HG03558 (cell line): ENCODE results near the gene P2RX6.
"Not testable (repeated sequence)": the region's sequence is repeated elsewhere in the genome, so short reads cannot be mapped to it uniquely, and the experiment has no call there.

ENCODE experiments used
- ATAC-seq: cut with Tn5 transposase; IDR thresholded peaks from one replicate; pipeline ENCODE4 v1.9.1; 2021; ENCODE audit warnings: moderate number of reproducible peaks; ENCODE audit not compliant: unreplicated experiment; ENCODE audit errors: extremely low read depth

P2RX6 gene

DNA sequence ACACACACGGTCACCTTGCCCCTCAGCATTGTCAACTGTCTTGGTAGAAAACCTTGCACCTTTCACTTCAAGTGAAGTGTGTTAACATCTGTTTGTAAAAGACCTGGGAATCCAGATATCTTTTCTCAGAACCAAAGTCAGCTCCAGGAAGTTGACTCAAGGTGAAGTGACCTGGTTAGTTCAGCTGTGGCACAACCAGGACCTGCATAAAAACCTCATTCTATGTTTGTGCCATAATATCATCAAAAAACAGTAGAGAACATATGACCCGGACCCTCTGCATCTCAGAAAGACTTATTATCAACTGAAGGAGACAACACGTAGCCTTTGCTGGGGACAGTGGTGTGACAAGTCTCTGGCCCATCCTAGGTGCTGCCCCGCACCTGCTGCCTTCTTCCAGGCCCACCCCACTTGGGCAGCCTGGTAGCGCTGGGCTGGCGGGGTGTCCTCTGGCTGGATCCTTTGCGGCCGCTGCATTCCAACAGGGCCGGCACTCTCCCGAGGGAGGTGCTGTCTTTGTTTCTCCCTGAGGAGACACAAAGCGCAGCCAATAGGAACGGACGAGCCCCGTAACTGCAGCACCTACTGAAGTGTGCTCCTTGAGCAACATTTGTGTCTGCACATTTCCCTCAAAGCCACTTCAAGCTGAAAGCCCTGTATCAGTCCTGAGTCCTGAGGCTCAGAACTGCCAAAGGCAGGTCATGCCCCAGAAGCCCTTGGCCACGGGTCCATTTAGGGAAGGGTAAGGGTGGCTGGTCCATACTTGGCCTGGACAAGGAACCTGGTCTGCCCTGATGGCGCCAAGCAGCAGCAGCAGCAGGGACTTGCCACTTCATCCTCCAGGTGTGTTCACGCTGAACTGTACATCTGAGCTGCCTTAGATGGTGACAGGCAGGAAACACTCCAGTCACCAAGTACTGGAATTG, 56.0 kb downstream of the P2RX6 start:
- ATAC-seq = no peak

DNA sequence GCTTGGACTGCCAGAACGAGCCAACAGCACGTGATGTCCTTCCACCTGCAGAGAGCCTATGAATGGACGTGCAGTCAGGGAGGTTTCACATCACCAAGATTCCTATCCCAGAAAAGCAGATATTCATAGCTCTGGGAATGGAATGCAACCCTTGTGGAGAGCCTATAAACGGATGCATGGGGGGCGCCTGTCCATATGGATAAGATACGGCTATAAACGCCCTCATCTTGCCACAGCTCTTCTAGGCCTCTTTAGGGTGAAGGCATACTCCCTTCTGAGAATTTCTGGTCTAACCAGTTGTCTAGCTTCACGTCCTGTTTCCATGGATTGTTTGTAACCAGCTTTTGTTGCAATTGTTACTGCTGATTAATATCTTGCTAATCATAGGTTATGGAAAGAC, 56.8 kb downstream of the P2RX6 start:
- not testable (repeated sequence) for ATAC-seq

DNA sequence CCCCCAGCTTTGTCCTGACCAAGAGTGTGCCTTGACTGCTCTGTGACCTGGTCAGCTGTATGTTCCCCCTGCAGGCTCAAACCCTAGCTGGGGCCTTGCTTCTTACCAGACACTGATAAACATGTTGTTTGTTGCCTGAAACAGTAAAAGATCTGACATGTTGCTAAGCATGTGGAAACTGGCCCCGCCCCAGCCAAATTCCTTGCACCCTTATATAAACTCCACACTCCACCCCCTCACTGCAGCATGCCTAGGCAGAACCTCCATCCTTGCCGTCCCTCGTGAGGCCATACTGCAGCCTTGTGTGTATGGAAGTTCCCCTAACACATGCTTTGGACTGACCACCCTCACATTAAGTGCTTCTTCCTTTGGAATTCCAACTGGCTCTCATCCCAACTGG, 58.1 kb downstream of the P2RX6 start:
- no peak for ATAC-seq

DNA sequence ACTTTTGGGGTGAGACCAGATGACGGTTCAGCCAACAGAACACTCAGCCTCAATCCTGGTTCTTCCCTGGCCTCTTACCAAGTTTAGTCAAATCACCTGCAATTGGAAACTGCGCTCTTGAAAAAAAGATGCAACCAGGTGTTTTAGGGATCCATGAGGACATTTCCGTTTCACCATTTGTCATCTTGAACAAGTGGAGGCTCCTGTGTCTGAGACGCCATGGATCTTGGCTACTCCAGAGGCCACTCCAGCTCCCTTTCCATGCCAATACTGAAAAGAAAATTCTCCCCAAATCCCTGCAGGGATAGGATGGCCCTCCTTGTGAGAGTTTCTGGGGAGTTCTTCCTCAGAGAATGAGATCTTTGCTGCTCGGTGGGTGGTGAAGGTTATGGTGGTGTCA, 58.5 kb downstream of the P2RX6 start:
- no peak for ATAC-seq

DNA sequence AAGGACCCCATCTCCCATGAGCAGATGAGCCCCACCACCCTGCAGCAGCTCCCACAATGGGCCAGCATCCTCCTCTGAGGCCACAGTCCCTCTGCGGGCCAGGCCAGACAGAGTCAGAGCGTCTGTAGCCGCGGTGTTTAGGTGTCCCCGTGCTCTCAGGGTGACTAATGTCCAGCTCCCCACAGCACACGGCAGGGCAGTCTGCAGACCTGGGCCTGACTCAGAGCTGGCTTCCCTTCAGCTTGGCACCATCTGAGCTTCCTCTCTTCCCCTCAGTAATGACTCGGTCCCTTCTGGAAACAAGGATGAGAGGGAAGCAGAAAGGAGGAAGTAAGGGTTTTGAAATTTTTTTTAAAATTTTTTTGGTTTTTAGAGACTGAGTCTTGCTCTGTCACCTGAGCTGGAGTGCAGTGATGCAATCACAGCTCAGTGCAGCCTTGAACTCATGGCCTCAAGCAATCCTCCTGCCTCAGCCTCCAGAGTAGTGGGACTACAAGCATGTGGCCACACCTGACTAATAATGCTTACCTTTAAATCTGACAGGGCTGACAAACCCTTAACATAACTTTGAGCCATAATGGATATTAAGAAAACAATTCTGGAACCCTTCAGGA, 59.2 kb downstream of the P2RX6 start:
- ATAC-seq = no peak

DNA sequence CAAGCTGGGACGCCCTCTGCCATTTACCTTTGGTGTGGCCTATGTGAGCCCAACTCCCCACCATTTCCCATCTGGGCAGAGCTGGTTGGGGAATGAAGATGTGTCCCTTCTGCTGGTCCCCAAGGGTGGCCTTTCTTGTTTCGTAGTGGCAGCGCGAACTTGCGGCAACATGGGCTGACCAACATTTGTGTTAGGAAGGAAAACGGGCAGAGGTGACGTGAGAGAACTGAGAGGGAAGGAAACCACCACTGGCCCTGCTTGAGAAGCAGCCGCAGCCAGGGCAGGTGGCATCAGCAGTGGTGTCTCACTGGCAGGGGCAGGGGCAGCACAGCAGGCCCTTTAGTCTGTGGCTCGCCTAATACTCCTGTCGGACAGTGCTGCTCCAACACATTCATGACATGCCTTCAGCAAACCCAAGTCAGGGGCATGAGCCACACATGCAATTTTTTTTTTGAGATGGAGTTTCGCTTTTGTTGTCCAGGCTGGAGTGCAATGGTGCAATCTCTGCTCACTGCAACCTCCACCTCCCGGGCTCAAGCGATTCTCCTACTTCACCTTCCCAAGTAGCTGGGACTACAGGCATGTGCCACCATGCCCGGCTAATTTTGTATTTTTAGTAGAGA, 60.7 kb downstream of the P2RX6 start:
- no peak for ATAC-seq

DNA sequence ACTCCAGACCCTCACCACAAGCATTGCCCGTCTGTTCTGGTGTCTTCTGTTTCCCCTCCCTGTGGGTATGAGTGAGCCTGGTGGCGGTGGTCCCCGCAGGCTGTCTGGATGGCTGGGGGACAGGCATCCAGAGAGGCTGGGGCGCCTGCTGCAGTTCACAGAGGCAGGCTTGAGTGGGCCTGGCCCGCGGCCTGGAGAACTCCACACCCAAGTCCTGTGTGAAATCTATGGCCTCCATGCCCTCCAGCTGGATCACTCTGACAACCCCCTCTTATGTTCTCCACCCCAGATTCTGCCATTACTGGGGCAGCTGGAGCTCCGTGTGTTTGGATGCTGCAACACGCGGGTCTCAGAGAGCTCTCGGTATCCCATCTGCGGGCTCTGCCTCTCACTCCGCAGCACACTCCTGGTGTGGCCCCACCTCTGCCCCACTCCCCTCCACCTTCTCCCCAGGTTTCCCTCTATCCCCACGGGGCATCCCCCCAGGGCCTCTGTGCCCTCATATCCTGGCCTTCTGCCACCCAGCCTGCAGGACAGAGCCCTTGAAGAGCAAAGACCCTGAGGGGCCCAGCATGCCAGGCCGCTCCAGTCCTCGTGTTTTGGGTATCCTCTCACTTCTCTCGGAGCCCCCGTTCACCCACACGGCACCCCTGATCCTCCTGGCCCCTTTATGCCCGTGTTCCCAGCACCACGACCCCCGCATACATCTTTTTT, 62.1 kb downstream of the P2RX6 start:
- no peak for ATAC-seq
